ENCODE results near the gene ATG16L1. TPM values are rescaled to one million over a fixed set of nuclear protein-coding genes. Genes with fewer than 3 reads are reported as not detected.

The ATG16L1 gene
- 37.5 to 48.4 TPM (median 44.9 TPM) in 5 replicates for total RNA-seq (2022; extraction: Qiagen RNA extraction; ENCODE audit: low read depth)

GRCh38 chr2:233251306-233252116 lies at the start of gene ATG16L1:
TSS of gene ATG16L1 (plus strand) at chr2:233251673. CDS start at chr2:233251828, 155 bp downstream.

GRCh38 chr2:233307565-233307964 lies 56.1 kb downstream of the ATG16L1 start, which contains the start of gene SAG:
TSS of gene SAG (plus strand) at chr2:233307816. CDS start at chr2:233309190, 1,374 bp downstream.

Other genes starting within 250 kb of the ATG16L1 start
- gene NGEF, start 238.4 kb upstream of the ATG16L1 start, total RNA-seq (2022; extraction: Qiagen RNA extraction; ENCODE audit: low read depth): 14.5 to 19.4 TPM (median 18.1 TPM) in 5 replicates
- gene NEU2, start 219.0 kb upstream of the ATG16L1 start, total RNA-seq (2022; extraction: Qiagen RNA extraction; ENCODE audit: low read depth): not detected in 5 replicates
- 0.35 to 0.88 TPM (median 0.50 TPM) in 5 replicates for gene INPP5D, start 191.3 kb upstream of the ATG16L1 start, total RNA-seq (2022; extraction: Qiagen RNA extraction; ENCODE audit: low read depth)
- 0.02 TPM in 1 of 5 replicates, not detected in the others for gene SAG, start 56.1 kb downstream of the ATG16L1 start, total RNA-seq (2022; extraction: Qiagen RNA extraction; ENCODE audit: low read depth)
- 78.7 to 107 TPM (median 96.2 TPM) in 5 replicates for gene DGKD, start 102.8 kb downstream of the ATG16L1 start, total RNA-seq (2022; extraction: Qiagen RNA extraction; ENCODE audit: low read depth)